Pancreas (tissue), 10 donors: ENCODE data around the gene FAM114A2. TPM values are rescaled to one million over a fixed set of nuclear protein-coding genes. Genes with fewer than 3 reads are reported as not detected.
A peak's percentile ranks its signal among the peaks of the same experiment; 100 is the strongest.

ENCODE experiments used
- ATAC-seq, 4 donors: fragments of 200-7000 bp; cut with Tn5 transposase; one replicate each; pipeline versions ENCODE4 v1.8.0 to v1.9.1; 2020; ENCODE audit warnings: mild to moderate bottlenecking in 4 of 4, moderate library complexity in 4 of 4
- DNase-seq, 6 donors: peaks; one replicate each; pipeline ENCODE4 v3.0.0-alpha.2; 2020
- FAIRE-seq: peaks from 2 replicates; lab custom pipeline; 2012; peaks lifted over from hg19 to GRCh38; lab: Jason Lieb, UNC
- H3K27ac ChIP-seq, 4 donors: fragments of 200-600 bp; sonication (generic); 1 replicate in 3 of 4; 2 replicates in 1 of 4; pipeline versions ENCODE4 v1.5.0 to v1.8.0; 2020
- H3K27me3 ChIP-seq, 4 donors: fragments of 200-600 bp; one replicate each; pipeline ENCODE4 v1.8.0; 2021
- H3K36me3 ChIP-seq, 3 donors: fragments of 200-600 bp; sonication (generic) in 1 of 3; one replicate each; pipeline versions ENCODE4 v1.5.0 to v1.8.0; 2020 to 2021
- H3K4me1 ChIP-seq, 3 donors: fragments of 200-600 bp; one replicate each; pipeline ENCODE4 v1.8.0; 2021
- H3K4me3 ChIP-seq, 4 donors: fragments of 200-600 bp; sonication (generic) in 2 of 4; one replicate each; pipeline versions ENCODE4 v1.5.0 to v1.8.0; 2020 to 2021
- H3K9me3 ChIP-seq, 4 donors: fragments of 200-600 bp; one replicate each; pipeline ENCODE4 v1.8.0; 2021
- WGBS, 2 donors: extraction: QIAGEN DNeasy Blood & Tissue Kit; methylation state at CpG; one replicate each; pipeline ENCODE4 v1.1.7; 2013; 5-methylcytosine and 5-hydroxymethylcytosine counted together
- intact Hi-C, 3 donors: fragments of 100-400 bp; cut with DNase I; formaldehyde crosslinking; loops; one replicate each; pipeline versions ENCODE4 v1.11.1 to v1.14.2; 2022
- polyA plus RNA-seq, 2 donors: library from polyadenylated mRNA; stranded (reverse); fragments of 200-250 nt; gene quantifications; one replicate each; pipeline ENCODE4 v1.2.3, GENCODE V29; 2013
- total RNA-seq, 6 donors: library from RNA; stranded (reverse); fragmentation: NEBNext Ultra II Directional in 4 of 6; extraction: Animal tissue kit (Norgen Biotek cat#: 25700) in 4 of 6; gene quantifications; one replicate each; pipeline versions ENCODE4 v1.2.1 to v1.2.4, GENCODE V29; 2021 to 2023
- TF ChIP-seq, protein P1 (sequence below), 4 donors: fragments of 200-600 bp; sonication (generic) in 3 of 4; IDR thresholded peaks; one replicate each; pipeline versions ENCODE4 v1.5.0 to v1.8.0; 2021; ENCODE audit warnings: antibody characterized with exemption in 4 of 4
- donor health status: healthy with polysubstance abuse.
- donor health status: DM: no; HTN: no; CAD: no; lungs with moderate emphysema.
- donor health status: DM: no; HTN: no; CAD: no.
- donor health status: control.
- donor health status: control.
- donor health status: Bipolar disorder and iron deficiency.
- donor health status: DM: yes; HTN: yes; CAD: no.
- donor health status: DM: no; HTN: no; CAD: no.
- donor health status: DM: no; HTN: no; CAD: no.
- donor health status: DM: yes; HTN: yes; CAD: no.

The FAM114A2 gene
- total RNA-seq: 10 to 100 TPM; 16.1 to 37.2 (median 25.2) TPM
- polyA plus RNA-seq: 1 to 10 TPM; 7.2 to 7.8 TPM

DNA sequence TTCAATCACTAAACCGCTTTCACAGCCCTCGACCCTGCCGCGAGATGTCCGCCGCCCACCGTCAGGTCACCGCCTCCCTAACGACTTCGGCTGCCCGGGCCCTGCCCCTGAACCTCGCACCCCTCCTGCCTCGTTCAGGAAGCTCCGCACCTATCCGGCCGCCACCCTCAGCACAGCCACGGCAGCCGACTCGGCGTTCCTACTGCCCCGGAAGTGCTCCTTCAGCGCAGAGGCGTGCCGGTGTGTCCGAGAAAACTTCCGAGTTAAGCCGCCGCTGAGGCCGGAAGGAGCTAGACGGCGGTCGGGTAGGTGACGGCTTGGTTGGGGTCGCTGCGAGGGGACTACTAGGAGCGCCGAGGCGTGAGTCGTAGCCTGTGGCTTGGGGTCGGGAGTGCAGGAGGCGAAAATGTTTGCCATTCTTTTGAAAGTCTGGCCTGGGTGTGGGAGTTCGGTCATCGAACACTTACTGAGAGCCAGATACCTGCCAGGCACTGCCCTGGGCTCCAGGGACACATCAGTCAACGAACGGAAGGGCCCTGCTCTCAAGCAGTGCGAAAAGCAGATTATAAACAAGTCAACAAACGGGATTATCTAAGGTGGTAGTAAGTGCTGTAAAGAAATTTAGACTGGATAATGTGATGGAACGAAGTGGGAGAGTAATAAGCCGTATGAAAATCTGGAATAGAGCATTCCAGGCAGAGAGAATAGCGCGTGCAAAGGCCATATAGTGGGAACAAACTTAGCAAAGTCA lies at the start of gene FAM114A2, which contains the start of gene MFAP3:
Gene FAM114A2 (minus strand): TSS at position 204 of the 751 bp plus-strand sequence. CDS start 3,957 bp downstream, outside the sequence.
Gene MFAP3 (plus strand): TSS at position 261 of the 751 bp plus-strand sequence. CDS start 10,756 bp downstream, outside the sequence.
- Histone ChIP-seq H3K27me3 (no peaks in the 10 kb centered on the region), H3K27ac (peak within 1 kb of the TSS; percentile 72 to 81 (median 76)), H3K4me1 (peaks cover 8 to 30% (median 14%) of the 10 kb centered on the region in 3 donors), H3K4me3 (peak within 1 kb of the TSS; percentile 76 to 89 (median 82)), H3K36me3 (no peaks in the 10 kb centered on the region), H3K9me3 (no peaks in the 10 kb centered on the region)
- WGBS, 2 donors: 0% methylated on average over 51 of the region's 51 CpGs
- TF ChIP-seq, protein P1, sequence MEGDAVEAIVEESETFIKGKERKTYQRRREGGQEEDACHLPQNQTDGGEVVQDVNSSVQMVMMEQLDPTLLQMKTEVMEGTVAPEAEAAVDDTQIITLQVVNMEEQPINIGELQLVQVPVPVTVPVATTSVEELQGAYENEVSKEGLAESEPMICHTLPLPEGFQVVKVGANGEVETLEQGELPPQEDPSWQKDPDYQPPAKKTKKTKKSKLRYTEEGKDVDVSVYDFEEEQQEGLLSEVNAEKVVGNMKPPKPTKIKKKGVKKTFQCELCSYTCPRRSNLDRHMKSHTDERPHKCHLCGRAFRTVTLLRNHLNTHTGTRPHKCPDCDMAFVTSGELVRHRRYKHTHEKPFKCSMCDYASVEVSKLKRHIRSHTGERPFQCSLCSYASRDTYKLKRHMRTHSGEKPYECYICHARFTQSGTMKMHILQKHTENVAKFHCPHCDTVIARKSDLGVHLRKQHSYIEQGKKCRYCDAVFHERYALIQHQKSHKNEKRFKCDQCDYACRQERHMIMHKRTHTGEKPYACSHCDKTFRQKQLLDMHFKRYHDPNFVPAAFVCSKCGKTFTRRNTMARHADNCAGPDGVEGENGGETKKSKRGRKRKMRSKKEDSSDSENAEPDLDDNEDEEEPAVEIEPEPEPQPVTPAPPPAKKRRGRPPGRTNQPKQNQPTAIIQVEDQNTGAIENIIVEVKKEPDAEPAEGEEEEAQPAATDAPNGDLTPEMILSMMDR (IDR thresholded peaks at IDR 0.05): no peak
- ATAC-seq (peak; percentile 99 to 100 (median 100)), FAIRE-seq (no peak), DNase-seq (peak; percentile 83 to 96 (median 88))
- intact Hi-C loops: no loop called here

DNA sequence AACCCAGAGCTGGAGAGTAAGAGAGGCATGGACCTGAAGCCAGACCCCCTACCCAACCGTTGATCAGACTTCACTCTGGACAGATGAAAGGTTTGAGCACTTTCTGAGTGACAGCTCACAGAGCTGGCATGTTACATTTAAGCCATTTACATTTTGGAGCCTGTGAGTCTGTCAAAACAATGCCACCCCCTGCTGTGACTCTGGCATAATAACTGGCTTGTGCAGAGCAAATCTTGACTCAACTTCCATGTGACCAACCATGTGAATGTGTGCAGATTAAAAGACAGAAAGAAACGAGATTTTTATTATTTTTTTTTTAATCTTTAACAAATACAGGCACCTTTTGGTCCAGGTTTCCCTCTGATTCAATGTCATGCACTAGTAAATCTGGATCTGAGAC lies 48.5 kb upstream of the FAM114A2 start:
- 16 to 34% methylated on average over 2 of the region's 2 CpGs for whole genome bisulfite sequencing, 2 donors
- TF ChIP-seq, protein P1 (IDR thresholded peaks at IDR 0.05): no peak
- Histone ChIP-seq H3K9me3 (no peaks in the 10 kb centered on the region), H3K4me1 (no peaks in the 10 kb centered on the region), H3K4me3 (no peak overlapping the region), H3K27me3 (no peaks in the 10 kb centered on the region), H3K36me3 (no peaks in the 10 kb centered on the region), H3K27ac (no peak overlapping the region)
- DNase-seq (no peak), ATAC-seq (no peak), FAIRE-seq (no peak)
- intact Hi-C loops: no loop called here

DNA sequence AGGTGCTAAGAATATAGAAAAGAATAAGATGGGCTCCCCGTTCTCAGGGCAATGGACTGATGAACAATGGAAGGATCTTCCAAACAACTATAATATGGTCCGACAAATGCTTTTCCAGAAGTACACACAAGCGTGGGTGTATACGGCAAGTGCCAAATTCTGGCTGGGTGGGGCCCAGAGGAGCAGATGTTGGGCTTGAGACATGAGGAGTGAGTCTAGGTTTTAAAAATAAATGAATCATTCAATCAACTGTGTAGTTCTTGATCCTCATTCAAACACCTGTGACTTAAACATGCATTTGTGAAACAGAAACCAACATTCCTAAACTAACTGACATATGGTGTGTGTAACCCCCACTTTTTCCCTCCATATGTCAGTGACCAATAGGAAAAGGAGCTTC lies 47.9 kb upstream of the FAM114A2 start:
- no peak for FAIRE-seq
- intact Hi-C loops: no loop called here

DNA sequence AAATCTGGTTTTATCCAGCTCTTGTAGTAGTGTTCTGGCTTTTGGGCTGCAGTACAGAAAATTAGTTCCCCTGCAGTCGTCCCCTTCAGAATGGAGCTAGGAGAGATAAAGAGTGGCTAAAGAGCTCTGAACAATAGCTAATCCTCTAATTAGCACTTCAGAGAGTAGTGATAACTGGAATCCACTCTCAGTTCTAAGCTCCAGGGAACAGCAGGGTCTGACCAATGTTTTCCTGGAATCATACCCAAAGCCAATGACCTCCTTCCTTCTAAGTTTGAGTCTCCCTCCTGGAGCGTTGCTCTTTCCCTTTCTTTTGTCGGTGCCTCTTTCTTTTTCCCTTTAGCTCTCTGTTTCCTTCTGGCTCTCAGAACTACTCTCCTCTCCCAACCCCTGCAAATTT lies 47.4 kb upstream of the FAM114A2 start:
- H3K4me1 ChIP-seq: no peaks in the 10 kb centered on the region
- no peaks in the 10 kb centered on the region for H3K27me3 ChIP-seq
- ATAC-seq: no peak
- intact Hi-C loops: no loop called here
- no peak overlapping the region for H3K4me3 ChIP-seq
- DNase-seq: no peak
- WGBS, 2 donors: 51 to 60% methylated on average over 3 of the region's 3 CpGs
- TF ChIP-seq, protein P1 (IDR thresholded peaks at IDR 0.05): no peak
- H3K27ac ChIP-seq: no peak overlapping the region
- no peak for FAIRE-seq
- no peaks in the 10 kb centered on the region for H3K9me3 ChIP-seq
- H3K36me3 ChIP-seq: no peaks in the 10 kb centered on the region

More for the DNA sequence above, 47.9 kb upstream of the FAM114A2 start:
- ATAC-seq (no peak), DNase-seq (no peak)
- H3K36me3 ChIP-seq: no peaks in the 10 kb centered on the region
- H3K4me3 ChIP-seq: no peak overlapping the region
- no peaks in the 10 kb centered on the region for H3K27me3 ChIP-seq
- no peaks in the 10 kb centered on the region for H3K4me1 ChIP-seq
- no peaks in the 10 kb centered on the region for H3K9me3 ChIP-seq
- TF ChIP-seq, protein P1 (IDR thresholded peaks at IDR 0.05): no peak
- 77 to 86% methylated on average over 4 of the region's 4 CpGs for WGBS, 2 donors
- no peak overlapping the region for H3K27ac ChIP-seq
